LNCaP clone FGC (cell line): ENCODE data around the gene MYH9.
A peak's percentile ranks its signal among the peaks of the same experiment; 100 is the strongest.

Experiments
- DNase-seq: peaks from one replicate; pipeline ENCODE4 v3.0.0-alpha.2; 2011; ENCODE audit warnings: low read depth
- H3K4me3 ChIP-seq: 2 replicates; pipeline ENCODE4 v1.5.1; 2011; ENCODE audit warnings: mild to moderate bottlenecking, low read depth, low read length, control low read depth
- TF ChIP-seq, protein P1 (sequence below): IDR thresholded peaks from 2 replicates; pipeline ENCODE4 v1.5.1; 2012; ENCODE audit warnings: mild to moderate bottlenecking; ENCODE audit not compliant: control insufficient read depth, insufficient read depth; ENCODE audit errors: extremely low read depth

The MYH9 gene

DNA sequence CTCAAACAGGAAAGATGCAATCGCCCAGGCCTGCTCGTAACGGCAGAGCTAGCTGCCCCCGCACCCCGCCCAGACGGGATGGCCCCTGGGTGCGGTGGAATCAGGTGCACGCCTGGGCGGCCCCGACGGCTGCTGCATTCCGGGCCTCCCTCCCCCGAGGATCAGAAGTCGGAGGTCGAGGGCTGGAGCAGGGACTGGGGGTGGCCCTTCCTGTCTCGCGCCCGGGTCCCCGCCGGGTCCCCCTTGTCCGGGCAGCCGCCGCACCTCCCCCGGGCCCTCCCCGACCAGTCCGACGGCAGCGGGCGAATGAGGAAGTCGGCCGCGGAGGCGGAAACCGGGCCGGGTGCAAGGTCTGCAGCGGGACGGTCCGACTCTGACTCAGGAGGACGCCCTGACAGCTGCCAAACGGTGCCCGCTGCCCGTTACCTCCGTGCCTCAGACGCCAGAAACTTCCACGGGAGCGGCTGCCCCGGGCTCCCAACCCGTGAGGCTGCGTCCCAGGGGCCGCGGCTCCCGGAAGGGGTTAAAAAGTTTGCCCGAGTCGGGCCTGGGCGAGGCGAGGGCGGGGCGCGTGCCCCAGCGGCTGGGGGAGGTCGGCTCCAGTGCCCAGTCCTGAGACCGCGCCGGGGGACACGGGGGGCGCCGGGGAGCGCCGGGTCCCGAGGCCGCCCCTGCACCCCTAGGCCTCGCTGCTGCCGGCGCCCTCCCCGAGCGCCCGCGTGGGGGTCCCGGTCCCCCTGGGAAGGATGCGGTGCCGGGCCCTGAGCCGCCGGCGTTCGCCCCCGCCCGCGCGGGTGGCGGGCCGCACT, 663 bp downstream of the MYH9 start:
- peak overlapping the region; percentile 84 for H3K4me3 ChIP-seq
- no peak for DNase-seq
- TF ChIP-seq, protein P1, sequence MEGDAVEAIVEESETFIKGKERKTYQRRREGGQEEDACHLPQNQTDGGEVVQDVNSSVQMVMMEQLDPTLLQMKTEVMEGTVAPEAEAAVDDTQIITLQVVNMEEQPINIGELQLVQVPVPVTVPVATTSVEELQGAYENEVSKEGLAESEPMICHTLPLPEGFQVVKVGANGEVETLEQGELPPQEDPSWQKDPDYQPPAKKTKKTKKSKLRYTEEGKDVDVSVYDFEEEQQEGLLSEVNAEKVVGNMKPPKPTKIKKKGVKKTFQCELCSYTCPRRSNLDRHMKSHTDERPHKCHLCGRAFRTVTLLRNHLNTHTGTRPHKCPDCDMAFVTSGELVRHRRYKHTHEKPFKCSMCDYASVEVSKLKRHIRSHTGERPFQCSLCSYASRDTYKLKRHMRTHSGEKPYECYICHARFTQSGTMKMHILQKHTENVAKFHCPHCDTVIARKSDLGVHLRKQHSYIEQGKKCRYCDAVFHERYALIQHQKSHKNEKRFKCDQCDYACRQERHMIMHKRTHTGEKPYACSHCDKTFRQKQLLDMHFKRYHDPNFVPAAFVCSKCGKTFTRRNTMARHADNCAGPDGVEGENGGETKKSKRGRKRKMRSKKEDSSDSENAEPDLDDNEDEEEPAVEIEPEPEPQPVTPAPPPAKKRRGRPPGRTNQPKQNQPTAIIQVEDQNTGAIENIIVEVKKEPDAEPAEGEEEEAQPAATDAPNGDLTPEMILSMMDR = no peak

DNA sequence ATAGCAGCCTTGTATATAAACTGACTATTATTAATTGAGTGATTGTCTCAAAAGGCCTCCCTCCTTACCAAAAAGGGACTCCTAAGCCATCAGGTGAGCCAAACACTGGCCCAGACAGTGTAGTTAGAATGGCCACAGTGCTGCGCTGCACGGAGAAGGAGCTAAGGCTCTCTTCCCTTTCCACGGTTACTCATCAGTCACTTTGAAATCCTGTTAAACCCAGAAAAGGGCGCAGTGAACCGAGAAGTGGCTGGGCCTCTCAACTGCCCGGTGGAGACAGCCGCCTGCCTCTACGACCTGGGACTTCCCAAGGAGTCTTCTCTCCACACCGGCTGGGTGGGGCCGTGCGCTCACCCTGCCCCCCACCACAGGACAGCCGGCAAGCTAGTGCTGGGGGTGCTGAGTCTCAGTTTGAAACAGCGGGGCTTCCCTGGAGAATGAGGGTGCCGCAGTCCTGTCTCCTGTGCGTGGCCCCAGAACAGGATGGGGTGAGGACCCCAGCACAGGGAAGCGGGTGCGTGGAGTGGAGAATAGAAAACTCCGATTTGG, 1.3 kb downstream of the MYH9 start:
- peak overlapping the region; percentile 84 for H3K4me3 ChIP-seq
- TF ChIP-seq, protein P1 = no peak
- no peak for DNase-seq

DNA sequence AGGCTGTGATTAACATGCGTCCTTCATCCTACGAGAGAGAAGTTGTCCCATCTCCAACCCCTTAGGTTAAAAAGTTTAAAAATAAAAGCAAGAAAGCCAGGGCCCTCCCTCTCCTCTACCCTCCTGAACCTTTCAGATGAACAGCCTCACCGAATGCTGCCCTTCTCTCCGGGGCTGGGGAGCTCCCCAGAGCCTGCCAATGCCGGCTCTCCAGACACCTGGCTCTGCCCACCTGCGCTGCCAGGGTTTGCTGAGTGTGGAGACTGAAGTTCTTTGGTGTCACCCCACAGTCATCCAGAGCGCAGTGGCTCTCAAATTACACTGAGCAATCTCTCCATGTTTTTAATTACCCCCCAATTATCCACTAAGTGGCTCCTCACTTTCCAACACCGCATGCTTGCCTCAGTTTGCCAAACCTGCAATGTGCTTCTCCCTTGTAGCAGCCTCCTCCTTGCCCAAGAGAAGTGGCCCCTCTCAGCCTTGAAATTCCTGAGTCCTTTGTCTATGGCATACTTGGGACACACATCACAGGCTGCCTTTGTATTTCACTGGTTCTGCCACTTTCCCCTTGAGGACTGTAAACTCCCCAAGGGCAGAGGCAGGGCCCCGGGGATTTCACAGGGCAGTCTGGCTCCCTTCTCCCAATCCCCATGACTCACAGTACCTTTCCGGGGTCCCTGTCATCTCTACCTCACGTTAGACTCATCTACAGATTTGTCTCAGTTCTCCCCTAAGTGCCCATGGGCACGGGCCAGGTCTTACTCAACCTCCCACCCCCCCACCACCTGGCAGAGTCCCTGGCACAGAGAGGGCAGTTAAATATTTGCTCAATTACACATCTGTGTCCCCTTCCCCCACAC, 2.0 kb downstream of the MYH9 start:
- TF ChIP-seq, protein P1 = no peak
- H3K4me3 ChIP-seq = peak overlapping the region; percentile 84
- DNase-seq = no peak

DNA sequence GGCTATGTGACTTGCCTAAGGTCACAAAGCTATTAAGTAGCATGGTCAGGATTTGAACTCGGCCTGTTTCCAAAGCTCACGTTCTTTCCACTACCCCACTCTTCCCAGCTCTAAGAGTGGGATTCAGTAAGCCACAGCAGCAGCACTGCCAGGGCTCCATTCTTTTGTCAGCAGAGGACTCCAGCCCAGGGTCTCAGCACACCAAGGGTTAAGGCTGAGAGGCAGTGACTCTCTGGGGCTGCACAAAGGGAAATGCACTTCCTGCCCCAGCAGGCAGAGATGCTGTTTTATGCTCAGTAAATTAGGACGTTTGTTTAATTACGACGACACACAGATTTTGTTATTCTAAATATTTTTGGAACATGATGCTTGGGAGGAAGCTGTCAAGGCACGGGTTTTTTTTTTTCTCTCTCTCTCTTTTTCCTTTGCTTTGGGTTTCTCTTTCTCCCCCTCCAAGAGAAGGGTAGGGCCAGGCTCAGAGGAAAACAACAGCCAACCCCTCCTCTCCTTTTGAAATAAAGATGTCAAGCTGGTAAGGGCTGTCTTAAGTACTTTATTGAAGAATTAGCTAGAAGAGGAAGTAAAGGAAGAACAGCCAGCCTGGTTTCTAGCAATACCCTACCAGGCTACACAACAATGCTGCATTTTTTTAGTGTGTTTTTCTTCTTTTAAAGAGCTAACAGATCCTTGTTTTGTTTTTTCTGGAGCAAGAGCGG, 2.8 kb downstream of the MYH9 start:
- no peak for DNase-seq
- TF ChIP-seq, protein P1 = no peak
- peak overlapping the region; percentile 84 for H3K4me3 ChIP-seq

DNA sequence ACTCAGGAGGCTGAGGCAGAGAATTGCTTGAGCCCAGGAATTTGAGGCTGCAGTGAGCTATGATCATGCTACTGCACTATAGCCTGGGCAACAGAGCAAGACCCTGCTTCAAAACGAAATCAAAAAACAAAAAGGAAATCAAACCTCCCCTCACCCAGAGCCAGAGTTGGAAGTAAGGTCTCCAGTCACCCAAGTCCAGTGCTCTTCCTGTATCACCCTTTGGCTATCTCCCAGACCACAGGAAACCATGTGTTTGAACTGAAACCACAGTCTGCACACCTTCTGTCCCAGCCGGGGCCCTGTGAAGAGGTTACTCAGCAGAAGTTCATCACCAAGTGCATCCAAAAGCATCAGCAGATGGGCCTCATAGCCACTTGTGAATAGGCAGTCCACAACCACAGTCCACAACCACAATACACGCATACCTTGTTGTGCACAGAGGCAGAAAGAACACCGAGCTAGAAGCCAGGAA, 4.6 kb downstream of the MYH9 start:
- H3K4me3 ChIP-seq = no peak overlapping the region
- TF ChIP-seq, protein P1 = no peak
- no peak for DNase-seq

DNA sequence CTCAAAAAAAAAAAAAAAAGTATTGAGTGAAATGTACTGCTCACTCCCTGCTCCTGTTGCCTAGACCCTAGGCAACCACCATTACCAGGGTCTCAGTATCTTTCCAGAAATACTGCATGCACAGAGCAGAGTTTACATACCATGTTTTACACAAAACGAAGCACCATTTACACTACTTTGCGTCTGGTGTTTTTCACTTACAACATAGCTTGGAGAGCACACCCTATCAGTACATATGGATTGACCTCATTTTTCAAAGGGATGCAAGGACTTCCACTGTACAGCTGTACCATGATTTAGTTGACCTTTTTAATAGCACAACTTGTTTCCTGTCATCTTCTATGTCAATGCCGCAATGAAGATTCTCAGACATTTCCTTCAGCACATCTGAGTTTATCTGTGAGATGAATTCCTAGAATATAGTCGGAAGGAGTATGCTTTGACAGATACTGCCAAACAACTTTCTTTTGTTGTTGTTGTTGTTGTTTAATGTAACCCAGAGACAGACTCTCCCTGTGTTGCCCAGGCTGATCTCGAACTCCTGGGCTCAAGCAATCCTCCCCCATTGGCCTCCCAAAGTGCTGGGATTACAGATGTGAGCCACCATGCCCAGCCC, 6.1 kb downstream of the MYH9 start:
- TF ChIP-seq, protein P1 = no peak
- no peak overlapping the region for H3K4me3 ChIP-seq
- DNase-seq = no peak
